ENCODE results near the gene CYSLTR2.

CYSLTR2 gene

DNA sequence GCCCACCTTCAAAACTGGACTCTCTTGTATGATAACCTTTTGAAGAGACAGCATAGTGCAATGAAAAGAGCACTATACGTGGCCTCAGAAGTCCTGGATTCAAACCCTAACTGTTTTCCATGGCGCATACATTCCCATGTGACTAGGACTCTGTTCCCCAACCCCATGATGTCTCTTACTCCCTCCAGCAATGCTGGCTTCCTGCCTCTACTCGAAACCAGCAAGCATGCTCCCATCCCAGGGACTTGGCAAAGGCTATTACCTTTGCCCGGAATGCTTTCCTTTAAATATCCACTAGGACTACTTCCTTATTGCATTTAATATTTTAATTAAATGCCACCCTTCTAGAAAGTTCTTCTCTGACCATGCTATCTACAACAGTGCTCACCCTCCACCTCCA lies 75.1 kb downstream of the CYSLTR2 start:
- H3K14ac ChIP-seq (ENCODE audit: low read length) = no peak overlapping the region
- no peak overlapping the region for H3K9ac ChIP-seq (ENCODE audit: low read depth, low read length, poor library complexity)
- H2BK15ac ChIP-seq (ENCODE audit: low read length) = no peak overlapping the region
- no peak overlapping the region for H2BK5ac ChIP-seq (ENCODE audit: low read length)
- H3K27me3 ChIP-seq (ENCODE audit: control insufficient read depth in 3 of 3, insufficient read depth in 3 of 3, low read depth in 1 of 3, low read length in 3 of 3) = no peaks in the 10 kb centered on the region
- no peaks in the 10 kb centered on the region for H3K4me1 ChIP-seq (ENCODE audit: control insufficient read depth in 2 of 2, insufficient read depth in 1 of 2, low read depth in 1 of 2, low read length in 2 of 2)
- no peaks in the 10 kb centered on the region for H3K9me3 ChIP-seq (replicated peaks in 1 of 2; ENCODE audit: control insufficient read depth in 2 of 2, insufficient read depth in 1 of 2, low read depth in 1 of 2, low read length in 2 of 2)
- no peak overlapping the region for H4K91ac ChIP-seq (ENCODE audit: low read depth, low read length, poor library complexity)
- H3K4ac ChIP-seq (ENCODE audit: low read length) = no peak overlapping the region
- H3K79me1 ChIP-seq (ENCODE audit: low read depth, low read length) = no peaks in the 10 kb centered on the region
- no peak overlapping the region for H3K27ac ChIP-seq (replicated peaks; ENCODE audit: low read length)
- no peak overlapping the region for H3K4me3 ChIP-seq (ENCODE audit: low read length in 2 of 2)
- no peak overlapping the region for H2AK5ac ChIP-seq (ENCODE audit: low read depth, low read length)
- H3K18ac ChIP-seq (ENCODE audit: low read length) = no peak overlapping the region
- no peaks in the 10 kb centered on the region for H3K36me3 ChIP-seq (replicated peaks in 1 of 2; ENCODE audit: control insufficient read depth in 2 of 2, insufficient read depth in 2 of 2, low read length in 2 of 2)
- DNase-seq (ENCODE audit: low spot score) = no peak
- H2AFZ ChIP-seq (ENCODE audit: low read length) = no peak overlapping the region
- WGBS, 2 donors (ENCODE audit: extremely low coverage in 2 of 2, insufficient read length in 2 of 2, insufficient replicate concordance in 1 of 2) = no CpG with 5 or more reads among the region's 4 CpGs
- no peak overlapping the region for H2BK120ac ChIP-seq (ENCODE audit: low read depth, low read length)
- no peak overlapping the region for H2BK12ac ChIP-seq (ENCODE audit: low read length)
- H4K8ac ChIP-seq (ENCODE audit: low read depth, low read length) = no peak overlapping the region
- no peak overlapping the region for H3K23ac ChIP-seq (ENCODE audit: low read depth, low read length, poor library complexity)
- H3K4me2 ChIP-seq (ENCODE audit: insufficient read depth, low read length, poor library complexity, severe bottlenecking) = no peak overlapping the region

DNA sequence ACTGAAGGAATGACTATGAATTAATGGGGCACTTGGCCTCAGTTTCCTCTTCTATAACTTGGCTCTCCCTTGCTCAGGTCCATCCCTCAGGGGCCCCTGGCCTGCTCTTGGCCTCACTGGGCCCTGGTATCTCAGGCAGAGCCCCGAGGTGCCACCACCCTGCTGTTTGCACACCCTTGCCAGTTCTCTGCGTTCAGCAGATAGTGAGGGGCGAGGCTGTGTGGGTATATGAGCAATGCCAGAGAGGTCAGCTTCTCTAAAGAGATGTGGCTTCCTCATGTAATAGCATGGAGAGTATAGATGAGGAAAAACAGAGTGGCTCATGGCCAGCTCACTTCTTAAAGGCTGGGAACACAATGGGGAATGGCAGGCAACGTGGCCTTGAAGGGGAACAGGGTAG lies 76.1 kb downstream of the CYSLTR2 start:
- no peak overlapping the region for H3K23ac ChIP-seq (ENCODE audit: low read depth, low read length, poor library complexity)
- no peak overlapping the region for H2BK120ac ChIP-seq (ENCODE audit: low read depth, low read length)
- H2BK15ac ChIP-seq (ENCODE audit: low read length) = no peak overlapping the region
- H4K8ac ChIP-seq (ENCODE audit: low read depth, low read length) = no peak overlapping the region
- no peak overlapping the region for H3K4ac ChIP-seq (ENCODE audit: low read length)
- H2AFZ ChIP-seq (ENCODE audit: low read length) = no peak overlapping the region
- no peak overlapping the region for H2AK5ac ChIP-seq (ENCODE audit: low read depth, low read length)
- no peak overlapping the region for H3K9ac ChIP-seq (ENCODE audit: low read depth, low read length, poor library complexity)
- H3K4me3 ChIP-seq (ENCODE audit: low read length in 2 of 2) = no peak overlapping the region
- H3K4me2 ChIP-seq (ENCODE audit: insufficient read depth, low read length, poor library complexity, severe bottlenecking) = no peak overlapping the region
- DNase-seq (ENCODE audit: low spot score) = no peak
- no peak overlapping the region for H2BK5ac ChIP-seq (ENCODE audit: low read length)
- H3K9me3 ChIP-seq (replicated peaks in 1 of 2; ENCODE audit: control insufficient read depth in 2 of 2, insufficient read depth in 1 of 2, low read depth in 1 of 2, low read length in 2 of 2) = no peaks in the 10 kb centered on the region
- no peak overlapping the region for H4K91ac ChIP-seq (ENCODE audit: low read depth, low read length, poor library complexity)
- no peak overlapping the region for H3K18ac ChIP-seq (ENCODE audit: low read length)
- WGBS, 2 donors (ENCODE audit: extremely low coverage in 2 of 2, insufficient read length in 2 of 2, insufficient replicate concordance in 1 of 2) = no CpG with 5 or more reads among the region's 4 CpGs
- H3K4me1 ChIP-seq (ENCODE audit: control insufficient read depth in 2 of 2, insufficient read depth in 1 of 2, low read depth in 1 of 2, low read length in 2 of 2) = no peaks in the 10 kb centered on the region
- no peak overlapping the region for H2BK12ac ChIP-seq (ENCODE audit: low read length)
- H3K14ac ChIP-seq (ENCODE audit: low read length) = no peak overlapping the region
- H3K27me3 ChIP-seq (ENCODE audit: control insufficient read depth in 3 of 3, insufficient read depth in 3 of 3, low read depth in 1 of 3, low read length in 3 of 3) = no peaks in the 10 kb centered on the region
- H3K79me1 ChIP-seq (ENCODE audit: low read depth, low read length) = no peaks in the 10 kb centered on the region
- H3K36me3 ChIP-seq (replicated peaks in 1 of 2; ENCODE audit: control insufficient read depth in 2 of 2, insufficient read depth in 2 of 2, low read length in 2 of 2) = no peaks in the 10 kb centered on the region
- H3K27ac ChIP-seq (replicated peaks; ENCODE audit: low read length) = no peak overlapping the region

DNA sequence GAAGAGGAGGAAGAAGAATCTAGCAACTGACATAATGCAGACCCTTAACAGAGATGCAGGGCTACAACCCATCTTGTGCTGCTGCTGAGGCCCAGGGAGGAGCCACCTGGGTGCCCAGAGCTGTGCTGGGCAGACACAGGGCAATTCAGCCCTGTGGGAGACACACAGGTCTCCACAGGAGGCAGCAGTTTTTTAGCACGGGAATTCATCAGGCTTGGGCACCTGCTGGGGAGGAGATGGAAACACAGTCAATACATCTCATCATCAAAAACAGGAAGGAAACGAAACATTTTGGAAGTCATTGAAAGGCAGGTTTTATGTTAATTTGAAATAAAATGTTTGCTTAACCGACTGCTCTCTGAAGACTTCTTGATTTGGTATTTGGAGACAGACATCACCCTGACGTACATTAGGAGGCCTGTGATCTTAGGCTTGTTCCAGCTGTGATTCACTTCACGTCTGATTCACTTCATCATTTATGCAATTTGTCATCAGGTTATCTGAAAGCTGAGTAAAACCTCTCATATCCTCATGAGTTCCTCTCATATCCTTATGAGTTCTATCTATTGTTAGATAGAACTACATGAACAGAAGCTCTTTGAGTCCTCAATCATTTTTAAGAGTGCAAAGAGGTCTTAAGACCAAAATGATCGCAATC lies 77.4 kb downstream of the CYSLTR2 start:
- Histone ChIP-seq H2AK5ac (ENCODE audit: low read depth, low read length) (no peak overlapping the region), H3K79me1 (ENCODE audit: low read depth, low read length) (no peaks in the 10 kb centered on the region), H4K8ac (ENCODE audit: low read depth, low read length) (no peak overlapping the region), H3K27me3 (ENCODE audit: control insufficient read depth in 3 of 3, insufficient read depth in 3 of 3, low read depth in 1 of 3, low read length in 3 of 3) (no peaks in the 10 kb centered on the region), H2BK5ac (ENCODE audit: low read length) (no peak overlapping the region), H3K9me3 (replicated peaks in 1 of 2; ENCODE audit: control insufficient read depth in 2 of 2, insufficient read depth in 1 of 2, low read depth in 1 of 2, low read length in 2 of 2) (no peaks in the 10 kb centered on the region), H3K4me2 (ENCODE audit: insufficient read depth, low read length, poor library complexity, severe bottlenecking) (no peak overlapping the region), H2BK120ac (ENCODE audit: low read depth, low read length) (no peak overlapping the region), H3K4ac (ENCODE audit: low read length) (no peak overlapping the region), H2BK12ac (ENCODE audit: low read length) (no peak overlapping the region), H3K18ac (ENCODE audit: low read length) (no peak overlapping the region), H2BK15ac (ENCODE audit: low read length) (no peak overlapping the region), H2AFZ (ENCODE audit: low read length) (no peak overlapping the region), H3K9ac (ENCODE audit: low read depth, low read length, poor library complexity) (no peak overlapping the region), H4K91ac (ENCODE audit: low read depth, low read length, poor library complexity) (no peak overlapping the region), H3K14ac (ENCODE audit: low read length) (no peak overlapping the region), H3K27ac (replicated peaks; ENCODE audit: low read length) (no peak overlapping the region), H3K36me3 (replicated peaks in 1 of 2; ENCODE audit: control insufficient read depth in 2 of 2, insufficient read depth in 2 of 2, low read length in 2 of 2) (no peaks in the 10 kb centered on the region), H3K4me1 (ENCODE audit: control insufficient read depth in 2 of 2, insufficient read depth in 1 of 2, low read depth in 1 of 2, low read length in 2 of 2) (no peaks in the 10 kb centered on the region), H3K4me3 (ENCODE audit: low read length in 2 of 2) (no peak overlapping the region), H3K23ac (ENCODE audit: low read depth, low read length, poor library complexity) (no peak overlapping the region)
- no peak for DNase-seq (ENCODE audit: low spot score)
- no CpG with 5 or more reads among the region's 6 CpGs for WGBS, 2 donors (ENCODE audit: extremely low coverage in 2 of 2, insufficient read length in 2 of 2, insufficient replicate concordance in 1 of 2)

DNA sequence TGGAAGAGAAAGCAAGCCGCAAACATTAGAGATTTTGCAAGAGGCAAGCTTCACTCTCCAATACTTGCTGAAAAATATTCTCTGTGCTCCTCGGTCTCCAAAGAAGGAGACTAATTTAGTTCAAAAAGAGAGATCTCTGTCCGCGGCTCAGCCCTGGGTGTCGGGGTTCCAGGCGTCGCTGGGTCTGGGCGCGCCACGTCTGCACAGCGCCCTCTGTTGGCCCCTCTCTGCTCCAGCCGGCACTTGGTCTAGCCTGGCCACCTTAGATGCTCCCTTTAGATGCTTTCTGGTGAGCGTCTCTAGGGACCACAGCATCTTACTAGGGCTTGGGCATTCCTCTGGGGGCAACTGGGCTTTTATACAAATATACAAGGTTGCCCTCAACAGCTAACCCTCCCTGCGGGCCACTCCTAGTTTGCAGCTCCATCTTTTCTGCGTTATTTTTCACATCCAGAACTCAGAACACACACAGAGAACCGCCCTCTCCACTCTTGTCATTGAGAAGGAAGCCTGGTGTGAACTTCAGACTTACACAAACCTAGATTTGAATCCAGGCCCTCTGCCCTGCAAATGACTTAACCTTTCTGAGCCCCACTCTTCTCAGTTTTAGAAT lies 78.3 kb downstream of the CYSLTR2 start:
- peak; percentile 38 for DNase-seq (ENCODE audit: low spot score)
- Histone ChIP-seq H3K9ac (ENCODE audit: low read depth, low read length, poor library complexity) (no peak overlapping the region), H2AFZ (ENCODE audit: low read length) (no peak overlapping the region), H3K4me3 (ENCODE audit: low read length in 2 of 2) (no peak overlapping the region), H3K14ac (ENCODE audit: low read length) (no peak overlapping the region), H3K18ac (ENCODE audit: low read length) (no peak overlapping the region), H3K4me2 (ENCODE audit: insufficient read depth, low read length, poor library complexity, severe bottlenecking) (no peak overlapping the region), H3K4ac (ENCODE audit: low read length) (no peak overlapping the region), H2BK15ac (ENCODE audit: low read length) (no peak overlapping the region), H4K8ac (ENCODE audit: low read depth, low read length) (no peak overlapping the region), H2BK5ac (ENCODE audit: low read length) (no peak overlapping the region), H2BK120ac (ENCODE audit: low read depth, low read length) (no peak overlapping the region), H3K27me3 (ENCODE audit: control insufficient read depth in 3 of 3, insufficient read depth in 3 of 3, low read depth in 1 of 3, low read length in 3 of 3) (no peaks in the 10 kb centered on the region), H4K91ac (ENCODE audit: low read depth, low read length, poor library complexity) (no peak overlapping the region), H3K36me3 (replicated peaks in 1 of 2; ENCODE audit: control insufficient read depth in 2 of 2, insufficient read depth in 2 of 2, low read length in 2 of 2) (no peaks in the 10 kb centered on the region), H3K23ac (ENCODE audit: low read depth, low read length, poor library complexity) (no peak overlapping the region), H3K4me1 (ENCODE audit: control insufficient read depth in 2 of 2, insufficient read depth in 1 of 2, low read depth in 1 of 2, low read length in 2 of 2) (no peaks in the 10 kb centered on the region), H3K27ac (replicated peaks; ENCODE audit: low read length) (no peak overlapping the region), H2BK12ac (ENCODE audit: low read length) (no peak overlapping the region), H3K79me1 (ENCODE audit: low read depth, low read length) (no peaks in the 10 kb centered on the region), H2AK5ac (ENCODE audit: low read depth, low read length) (no peak overlapping the region), H3K9me3 (replicated peaks in 1 of 2; ENCODE audit: control insufficient read depth in 2 of 2, insufficient read depth in 1 of 2, low read depth in 1 of 2, low read length in 2 of 2) (no peaks in the 10 kb centered on the region)
- no CpG with 5 or more reads among the region's 16 CpGs for WGBS, 2 donors (ENCODE audit: extremely low coverage in 2 of 2, insufficient read length in 2 of 2, insufficient replicate concordance in 1 of 2)
